GM12872 (cell line): Measurements from ENCODE around the gene ARHGAP6.

Source experiments
- TF ChIP-seq, protein P1 (sequence below): IDR thresholded peaks from 3 replicates; pipeline ENCODE4 v1.5.1; 2011; ENCODE audit warnings: low read depth, mild to moderate bottlenecking, low read length, moderate library complexity; ENCODE audit not compliant: insufficient read depth

Gene ARHGAP6

GRCh38 chrX:11311706-11312105 lies 354.0 kb downstream of the ARHGAP6 start:
- TF ChIP-seq, protein P1, sequence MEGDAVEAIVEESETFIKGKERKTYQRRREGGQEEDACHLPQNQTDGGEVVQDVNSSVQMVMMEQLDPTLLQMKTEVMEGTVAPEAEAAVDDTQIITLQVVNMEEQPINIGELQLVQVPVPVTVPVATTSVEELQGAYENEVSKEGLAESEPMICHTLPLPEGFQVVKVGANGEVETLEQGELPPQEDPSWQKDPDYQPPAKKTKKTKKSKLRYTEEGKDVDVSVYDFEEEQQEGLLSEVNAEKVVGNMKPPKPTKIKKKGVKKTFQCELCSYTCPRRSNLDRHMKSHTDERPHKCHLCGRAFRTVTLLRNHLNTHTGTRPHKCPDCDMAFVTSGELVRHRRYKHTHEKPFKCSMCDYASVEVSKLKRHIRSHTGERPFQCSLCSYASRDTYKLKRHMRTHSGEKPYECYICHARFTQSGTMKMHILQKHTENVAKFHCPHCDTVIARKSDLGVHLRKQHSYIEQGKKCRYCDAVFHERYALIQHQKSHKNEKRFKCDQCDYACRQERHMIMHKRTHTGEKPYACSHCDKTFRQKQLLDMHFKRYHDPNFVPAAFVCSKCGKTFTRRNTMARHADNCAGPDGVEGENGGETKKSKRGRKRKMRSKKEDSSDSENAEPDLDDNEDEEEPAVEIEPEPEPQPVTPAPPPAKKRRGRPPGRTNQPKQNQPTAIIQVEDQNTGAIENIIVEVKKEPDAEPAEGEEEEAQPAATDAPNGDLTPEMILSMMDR = no peak

- TF ChIP-seq, protein P1 = no peak
These were observed 356.5 kb downstream of the ARHGAP6 start for GRCh38 chrX:11309220-11309619.

GRCh38 chrX:11305641-11306040 lies 360.1 kb downstream of the ARHGAP6 start:
- TF ChIP-seq, protein P1 = no peak

GRCh38 chrX:11304829-11305228 lies 360.9 kb downstream of the ARHGAP6 start:
- TF ChIP-seq, protein P1 = no peak

DNA sequence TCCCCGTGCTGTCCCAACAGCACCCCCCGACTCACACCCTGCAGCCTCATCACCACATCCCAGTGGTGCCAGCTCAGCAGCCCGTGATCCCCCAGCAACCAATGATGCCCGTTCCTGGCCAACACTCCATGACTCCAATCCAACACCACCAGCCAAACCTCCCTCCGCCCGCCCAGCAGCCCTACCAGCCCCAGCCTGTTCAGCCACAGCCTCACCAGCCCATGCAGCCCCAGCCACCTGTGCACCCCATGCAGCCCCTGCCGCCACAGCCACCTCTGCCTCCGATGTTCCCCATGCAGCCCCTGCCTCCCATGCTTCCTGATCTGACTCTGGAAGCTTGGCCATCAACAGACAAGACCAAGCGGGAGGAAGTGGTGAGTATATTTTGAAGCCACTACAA lies 367.1 kb downstream of the ARHGAP6 start:
- TF ChIP-seq, protein P1 = no peak

GRCh38 chrX:11296051-11296450 lies 369.7 kb downstream of the ARHGAP6 start:
- TF ChIP-seq, protein P1 = no peak

- TF ChIP-seq, protein P1 = no peak
These were observed 372.6 kb downstream of the ARHGAP6 start, which contains the start of gene AMELX for GRCh38 chrX:11293113-11293512. Gene AMELX, plus strand, starts transcription at chrX:11293413. Its CDS starts 1,376 bp downstream, at chrX:11294789.
